Naive thymus-derived CD4-positive, alpha-beta T cell (primary cell): ENCODE results near the gene EIF4B. TPM values are rescaled to one million over a fixed set of nuclear protein-coding genes. Genes with fewer than 3 reads are reported as not detected.

Experiments used
- ATAC-seq: fragments of 150-1000 bp; cut with Tn5 transposase; 2 replicates; pipeline ENCODE4 v1.10.0; 2021; ENCODE audit warnings: mild to moderate bottlenecking, moderate library complexity
- CTCF ChIA-PET: fragments of 350-600 bp; sonication (Branson Sonifier 250); formaldehyde crosslinking; loops from one replicate; lab custom pipeline; 2021; ENCODE audit warnings: antibody characterized with exemption; lab: Charles Lee
- POLR2A ChIA-PET: fragments of 350-600 bp; sonication (Branson Sonifier 250); formaldehyde crosslinking; loops from one replicate; lab custom pipeline; 2021; ENCODE audit warnings: antibody characterized with exemption, inconsistent platforms; lab: Charles Lee
- DNase-seq, 9 donors: peaks; one replicate each; pipeline versions ENCODE4 v3.0.0 to v3.0.0-alpha.2; 2020 to 2022; ENCODE audit warnings: mixed read lengths in 1 of 9
- H3K27ac ChIP-seq: one replicate; pipeline ENCODE4 v1.7.0; 2013; ENCODE audit warnings: mild to moderate bottlenecking, low read depth, low read length, moderate library complexity
- H3K27me3 ChIP-seq, 2 donors: one replicate each; pipeline ENCODE4 v1.7.0; 2013; ENCODE audit warnings: low read length in 2 of 2, mild to moderate bottlenecking in 2 of 2, moderate library complexity in 2 of 2; ENCODE audit not compliant: control insufficient read depth in 2 of 2, insufficient read depth in 2 of 2
- H3K36me3 ChIP-seq, 3 experiments: 1 replicate in 2 of 3; 2 replicates in 1 of 3; pipeline ENCODE4 v1.7.0; 2013; ENCODE audit warnings: low read length in 3 of 3, mild to moderate bottlenecking in 3 of 3, moderate library complexity in 1 of 3; ENCODE audit not compliant: insufficient read depth in 3 of 3, control insufficient read depth in 2 of 3
- H3K4me1 ChIP-seq, 2 donors: one replicate each; pipeline ENCODE4 v1.7.0; 2013; ENCODE audit warnings: low read length in 2 of 2, mild to moderate bottlenecking in 2 of 2, moderate library complexity in 1 of 2; ENCODE audit not compliant: control insufficient read depth in 2 of 2, insufficient read depth in 2 of 2
- H3K4me3 ChIP-seq: 2 replicates; pipeline ENCODE4 v1.7.0; 2013; ENCODE audit warnings: mild to moderate bottlenecking, low read length
- H3K9me3 ChIP-seq, 3 experiments: 1 replicate in 2 of 3; 2 replicates in 1 of 3; pipeline ENCODE4 v1.7.0; 2013; ENCODE audit warnings: low read length in 3 of 3; ENCODE audit not compliant: control insufficient read depth in 2 of 3
- H3K27ac Mint-ChIP-seq, 9 donors: one replicate each; pipeline ENCODE4 v1.8.0; 2020 to 2022; ENCODE audit warnings: mixed read lengths in 9 of 9, mild to moderate bottlenecking in 8 of 9, moderate library complexity in 5 of 9, inconsistent platforms in 2 of 9
- H3K27me3 Mint-ChIP-seq, 5 donors: one replicate each; pipeline ENCODE4 v1.8.0; 2021 to 2022; ENCODE audit warnings: mixed read lengths in 5 of 5, mild to moderate bottlenecking in 1 of 5
- H3K36me3 Mint-ChIP-seq, 5 donors: one replicate each; pipeline ENCODE4 v1.8.0; 2020 to 2022; ENCODE audit warnings: mixed read lengths in 5 of 5, mild to moderate bottlenecking in 3 of 5, inconsistent platforms in 1 of 5
- H3K4me1 Mint-ChIP-seq, 7 donors: one replicate each; pipeline ENCODE4 v1.8.0; 2020 to 2022; ENCODE audit warnings: mixed read lengths in 7 of 7, mild to moderate bottlenecking in 3 of 7, inconsistent platforms in 1 of 7
- H3K4me3 Mint-ChIP-seq, 10 donors: one replicate each; pipeline ENCODE4 v1.8.0; 2020 to 2022; ENCODE audit warnings: mild to moderate bottlenecking in 10 of 10, mixed read lengths in 10 of 10, moderate library complexity in 6 of 10, inconsistent platforms in 2 of 10
- H3K9me3 Mint-ChIP-seq, 11 donors: one replicate each; pipeline ENCODE4 v1.8.0; 2020 to 2022; ENCODE audit warnings: mixed read lengths in 11 of 11, mild to moderate bottlenecking in 4 of 11, inconsistent platforms in 1 of 11, moderate library complexity in 1 of 11
- intact Hi-C, 2 donors: fragments of 100-400 bp; cut with micrococcal nuclease; formaldehyde crosslinking; loops; one replicate each; pipeline ENCODE4 v1.15.1; 2023
- polyA plus RNA-seq, 2 donors: library from polyadenylated mRNA; unstranded; fragments of 300-500 nt; fragmentation: Illumina TruSeq; gene quantifications; one replicate each; pipeline ENCODE4 v1.2.3, GENCODE V29; 2021
- total RNA-seq, 6 experiments: library from RNA in 5 of 6; stranded (reverse) in 5 of 6; gene quantifications; 1 replicate in 5 of 6; 2 replicates in 1 of 6; pipeline ENCODE4 v1.2.3 and lab custom pipeline; 2021 to 2026

The EIF4B gene
- total and polyA plus RNA-seq, 7 experiments from 2014 or later = 134 to 919 (median 613) TPM

DNA sequence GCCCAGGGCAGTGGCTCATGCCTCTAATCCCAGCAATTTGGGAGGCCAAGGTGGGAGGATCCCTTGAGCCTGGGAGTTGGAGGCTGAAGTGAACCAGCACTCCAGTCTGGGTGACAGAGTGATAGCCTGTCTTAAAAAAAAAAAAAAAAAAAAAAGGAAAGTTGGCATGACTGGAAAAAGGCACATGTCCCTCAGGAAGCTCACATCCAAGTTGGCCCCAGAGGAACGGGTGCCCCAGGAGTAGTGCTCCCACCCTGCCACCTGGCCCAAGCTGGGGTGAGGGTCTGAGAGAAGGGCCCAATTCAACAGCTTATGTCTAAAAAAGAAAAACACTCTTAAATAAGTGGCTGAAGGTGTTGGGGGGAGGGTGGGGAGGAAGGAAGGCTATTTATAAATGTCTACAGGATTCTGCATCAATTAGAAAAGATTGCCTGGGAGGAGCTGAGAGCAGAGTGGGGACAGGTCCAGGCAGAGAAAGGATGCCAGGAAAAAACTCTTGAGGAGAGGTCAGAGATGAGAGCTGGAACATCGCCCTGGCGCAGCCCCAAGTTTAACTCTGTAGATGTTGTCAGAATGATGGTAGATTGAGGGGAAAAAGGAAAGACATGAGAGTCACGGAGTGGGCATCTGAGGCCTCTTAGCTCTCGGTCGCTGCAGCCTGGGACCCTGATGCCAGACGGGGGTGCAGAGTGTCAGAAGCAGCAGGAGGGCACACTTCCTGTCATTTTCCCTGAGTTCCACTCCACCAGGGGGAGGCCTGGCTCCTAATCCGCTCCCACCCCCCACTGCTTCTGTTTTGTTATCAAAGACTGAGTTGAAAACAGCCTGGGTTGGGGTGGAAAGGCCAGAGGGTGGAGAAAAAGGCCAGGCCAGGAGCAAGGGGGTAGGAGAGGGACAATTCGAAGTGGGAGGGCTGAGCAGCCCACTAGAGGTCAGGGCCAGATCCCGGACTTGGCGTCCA, 65.6 kb downstream of the EIF4B start:
- Histone ChIP-seq H3K36me3 (peaks cover 0 to 88% (median 15%) of the 10 kb centered on the region in 3 experiments), H3K9me3 (no peaks in the 10 kb centered on the region), H3K27ac (no peak overlapping the region), H3K4me1 (no peaks in the 10 kb centered on the region), H3K4me3 (no peak overlapping the region), H3K27me3 (no peaks in the 10 kb centered on the region)
- peaks cover 21 to 39% (median 27%) of the 10 kb centered on the region in 7 donors for H3K4me1 Mint-ChIP-seq
- intact Hi-C loops = no loop called here
- H3K9me3 Mint-ChIP-seq = no peaks in the 10 kb centered on the region
- POLR2A ChIA-PET = interaction anchor here (0.7 to 1.5 kb wide), 2 partner anchors 7 to 127 kb away, joined by 3 to 4 read pairs; partner anchors contain the start of gene SPRYD3
- ATAC-seq (no peak), DNase-seq (no peak)
- no peak overlapping the region for H3K4me3 Mint-ChIP-seq
- peak overlapping the region in 5 of 9 donors; percentile 2 to 79 (median 59) for H3K27ac Mint-ChIP-seq
- CTCF ChIA-PET = interaction anchor here (0.6 to 1.6 kb wide), 3 partner anchors 19 to 273 kb away, joined by 3 to 4 read pairs (median 4); no protein-coding TSS in a partner anchor
- no peaks in the 10 kb centered on the region for H3K27me3 Mint-ChIP-seq
- H3K36me3 Mint-ChIP-seq = peaks cover 0 to 41% (median 21%) of the 10 kb centered on the region in 5 donors

DNA sequence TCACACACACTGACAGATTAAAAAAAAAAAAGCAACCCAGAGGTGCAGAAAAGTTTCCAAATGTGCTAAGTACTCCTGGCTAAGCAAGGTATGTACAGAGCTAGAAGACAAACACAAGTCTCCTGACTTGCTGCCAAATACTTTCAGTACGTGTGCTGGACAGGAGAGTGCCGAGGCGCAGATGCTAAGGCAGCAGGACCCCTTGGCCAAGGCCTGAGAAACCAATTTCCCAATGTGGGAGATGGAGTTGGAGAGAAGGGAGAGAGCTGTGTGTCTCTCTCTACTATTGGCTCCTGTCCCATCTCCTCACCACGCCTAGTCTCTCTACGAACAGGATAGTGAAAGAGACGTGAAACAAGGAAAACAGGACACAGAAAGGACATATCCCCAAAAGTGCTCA, 67.6 kb downstream of the EIF4B start:
- peaks cover 10 to 14% of the 10 kb centered on the region in 2 donors for H3K4me1 ChIP-seq
- Mint-ChIP-seq H3K27me3 (no peaks in the 10 kb centered on the region), H3K4me3 (no peak overlapping the region), H3K4me1 (peaks cover 31 to 55% (median 44%) of the 10 kb centered on the region in 7 donors), H3K9me3 (no peaks in the 10 kb centered on the region), H3K27ac (peak overlapping the region in 1 of 9 donors; percentile 30), H3K36me3 (peaks cover 0 to 41% (median 21%) of the 10 kb centered on the region in 5 donors)
- ATAC-seq (no peak), DNase-seq (no peak)
- H3K27ac ChIP-seq = no peak overlapping the region
- no peaks in the 10 kb centered on the region for H3K9me3 ChIP-seq
- intact Hi-C loops = no loop called here
- CTCF ChIA-PET = no interaction called here
- no peak overlapping the region for H3K4me3 ChIP-seq
- H3K36me3 ChIP-seq = peaks cover 0 to 78% (median 15%) of the 10 kb centered on the region in 3 experiments
- H3K27me3 ChIP-seq = no peaks in the 10 kb centered on the region
- POLR2A ChIA-PET = interaction anchor here (1.1 kb wide), 1 partner anchor 14 kb away, joined by 3 read pairs; no protein-coding TSS in a partner anchor

DNA sequence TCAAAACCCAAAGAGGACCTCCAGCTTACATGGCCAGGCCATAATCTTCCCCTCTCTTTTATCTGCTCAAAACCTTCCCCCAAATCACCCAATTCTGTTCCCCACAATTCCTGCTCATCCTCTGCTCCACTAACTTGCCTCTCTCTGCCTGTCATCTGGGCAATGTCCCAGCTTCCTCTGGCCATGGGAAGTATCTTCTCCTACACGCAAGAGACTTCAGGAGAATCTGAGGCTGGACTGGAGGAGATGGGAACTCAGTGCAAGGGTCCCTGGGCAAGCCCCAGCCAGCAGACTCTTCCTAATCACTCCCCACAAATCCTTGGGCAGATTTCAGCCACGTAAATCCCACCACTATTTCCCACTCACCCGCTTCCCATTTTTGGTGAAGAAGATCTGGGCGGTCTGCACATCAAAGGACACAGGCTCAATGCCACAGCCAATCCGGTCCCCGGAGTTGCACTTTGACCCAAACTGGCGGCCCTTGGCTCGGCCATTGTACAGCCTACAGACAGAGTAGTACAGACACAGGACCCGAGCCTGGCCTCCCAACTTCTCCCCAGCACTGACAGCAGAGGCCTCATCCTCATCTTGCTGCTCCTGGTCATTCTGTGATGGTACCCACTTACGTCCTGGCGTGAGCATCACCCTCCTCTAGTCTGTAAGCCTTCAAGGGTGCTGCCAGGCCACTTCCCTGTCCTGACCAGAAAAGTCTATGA, 68.2 kb downstream of the EIF4B start:
- H3K27me3 ChIP-seq = no peaks in the 10 kb centered on the region
- CTCF ChIA-PET = no interaction called here
- Mint-ChIP-seq H3K9me3 (no peaks in the 10 kb centered on the region), H3K4me3 (no peak overlapping the region), H3K27me3 (no peaks in the 10 kb centered on the region), H3K36me3 (peaks cover 0 to 41% (median 21%) of the 10 kb centered on the region in 5 donors), H3K27ac (peak overlapping the region in 1 of 9 donors; percentile 30), H3K4me1 (peaks cover 31 to 55% (median 49%) of the 10 kb centered on the region in 7 donors)
- no peak overlapping the region for H3K27ac ChIP-seq
- no peak for DNase-seq
- intact Hi-C loops = no loop called here
- H3K4me1 ChIP-seq = peaks cover 10 to 14% of the 10 kb centered on the region in 2 donors
- POLR2A ChIA-PET = no interaction called here
- no peak for ATAC-seq
- no peak overlapping the region for H3K4me3 ChIP-seq
- peaks cover 0 to 74% (median 15%) of the 10 kb centered on the region in 3 experiments for H3K36me3 ChIP-seq
- no peaks in the 10 kb centered on the region for H3K9me3 ChIP-seq

DNA sequence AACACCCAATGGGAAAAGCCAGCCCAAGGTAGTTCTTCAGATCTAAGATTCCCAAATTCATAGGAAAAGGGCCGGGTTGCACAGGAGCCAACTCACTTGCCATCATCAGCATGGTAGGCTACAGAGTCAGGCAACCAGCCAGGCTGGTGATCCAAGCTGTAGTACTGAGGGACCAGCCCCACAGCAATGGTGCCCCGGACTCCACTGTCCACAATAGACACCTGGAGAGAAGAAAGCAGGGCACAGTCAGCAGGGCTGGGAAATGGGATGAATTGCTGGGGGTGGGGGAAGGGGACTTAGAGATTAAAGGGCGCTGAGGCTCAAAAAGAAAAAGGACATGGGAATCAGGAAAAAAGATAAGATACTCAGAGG, 68.7 kb downstream of the EIF4B start:
- CTCF ChIA-PET = interaction anchor here (1.9 kb wide), 1 partner anchor 9 kb away, joined by 14 read pairs; no protein-coding TSS in a partner anchor
- peaks cover 0 to 70% (median 13%) of the 10 kb centered on the region in 3 experiments for H3K36me3 ChIP-seq
- H3K4me3 Mint-ChIP-seq = no peak overlapping the region
- no peak overlapping the region for H3K27ac Mint-ChIP-seq
- no peaks in the 10 kb centered on the region for H3K9me3 Mint-ChIP-seq
- H3K36me3 Mint-ChIP-seq = peaks cover 0 to 41% (median 21%) of the 10 kb centered on the region in 5 donors
- H3K9me3 ChIP-seq = no peaks in the 10 kb centered on the region
- intact Hi-C loops = no loop called here
- no peaks in the 10 kb centered on the region for H3K27me3 Mint-ChIP-seq
- POLR2A ChIA-PET = interaction anchor here (1.6 kb wide), 1 partner anchor 11 kb away, joined by 3 read pairs; no protein-coding TSS in a partner anchor
- H3K4me1 ChIP-seq = peaks cover 10 to 14% of the 10 kb centered on the region in 2 donors
- no peaks in the 10 kb centered on the region for H3K27me3 ChIP-seq
- H3K4me3 ChIP-seq = no peak overlapping the region
- H3K4me1 Mint-ChIP-seq = peaks cover 31 to 60% (median 53%) of the 10 kb centered on the region in 7 donors
- ATAC-seq = no peak
- H3K27ac ChIP-seq = no peak overlapping the region
- no peak for DNase-seq

DNA sequence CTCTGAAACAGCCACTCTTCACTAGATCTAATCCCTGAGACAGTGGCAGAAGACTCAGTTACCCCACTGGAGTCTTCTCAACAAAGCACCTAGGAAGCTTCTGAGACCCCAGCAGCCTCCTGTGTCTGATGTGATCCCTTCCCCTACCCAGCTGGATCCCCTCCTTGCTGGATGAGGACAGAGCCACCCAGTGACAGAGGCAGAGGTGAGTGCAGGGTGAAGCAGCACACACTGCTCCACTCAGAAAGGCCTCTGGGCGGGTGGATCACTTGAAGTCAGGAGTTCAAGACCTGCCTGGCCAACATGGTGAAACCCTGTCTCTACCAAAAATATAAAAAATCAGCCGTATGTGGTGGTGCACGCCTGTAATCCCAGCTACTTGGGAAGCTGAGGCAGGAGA, 70.2 kb downstream of the EIF4B start:
- Mint-ChIP-seq H3K36me3 (peaks cover 0 to 31% (median 21%) of the 10 kb centered on the region in 5 donors), H3K27ac (peak overlapping the region in 2 of 9 donors; percentile 28 to 51), H3K27me3 (peaks cover 0 to 3% (median 0%) of the 10 kb centered on the region in 5 donors), H3K4me3 (peak overlapping the region in 2 of 10 donors; percentile 90 to 97), H3K4me1 (peaks cover 33 to 68% (median 56%) of the 10 kb centered on the region in 7 donors), H3K9me3 (no peaks in the 10 kb centered on the region)
- DNase-seq (no peak), ATAC-seq (no peak)
- Histone ChIP-seq H3K9me3 (no peaks in the 10 kb centered on the region), H3K4me1 (peaks cover 10 to 14% of the 10 kb centered on the region in 2 donors), H3K4me3 (no peak overlapping the region), H3K27ac (no peak overlapping the region), H3K27me3 (no peaks in the 10 kb centered on the region), H3K36me3 (peaks cover 0 to 56% (median 7%) of the 10 kb centered on the region in 3 experiments)
- CTCF ChIA-PET = interaction anchor here (0.7 to 4.9 kb wide), 4 partner anchors 10 to 96 kb away, joined by 4 to 38 read pairs (median 9); partner anchors contain the start of gene IGFBP6
- intact Hi-C loops = no loop called here
- POLR2A ChIA-PET = interaction anchor here (0.8 to 1.6 kb wide), 3 partner anchors 9 to 15 kb away, joined by 3 read pairs; no protein-coding TSS in a partner anchor

DNA sequence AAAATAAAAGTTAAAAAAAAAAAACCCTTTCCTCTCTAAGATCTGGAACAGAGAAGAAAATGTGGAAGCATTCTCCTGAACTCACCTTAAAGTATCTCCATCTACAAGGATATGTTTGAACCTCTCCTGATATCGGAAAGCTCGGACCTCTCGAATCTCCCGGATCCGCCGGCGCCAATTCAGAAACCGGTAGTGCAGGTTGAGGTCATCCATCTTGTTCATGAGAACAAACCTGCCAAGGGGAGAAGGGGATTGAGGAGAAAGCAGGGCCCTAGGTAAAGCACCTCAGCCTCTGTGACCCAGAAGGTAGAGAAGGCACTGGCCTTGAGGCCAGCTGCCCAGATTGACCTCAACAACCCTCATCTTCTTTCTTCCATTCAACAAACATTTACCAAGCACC, 70.8 kb downstream of the EIF4B start:
- no peaks in the 10 kb centered on the region for H3K9me3 ChIP-seq
- Mint-ChIP-seq H3K27me3 (peaks cover 0 to 3% (median 0%) of the 10 kb centered on the region in 5 donors), H3K4me3 (peak overlapping the region; percentile 48 to 97 (median 91)), H3K9me3 (no peaks in the 10 kb centered on the region), H3K4me1 (peaks cover 28 to 65% (median 53%) of the 10 kb centered on the region in 7 donors), H3K27ac (peak overlapping the region in 4 of 9 donors; percentile 28 to 87 (median 49)), H3K36me3 (peaks cover 0 to 27% (median 21%) of the 10 kb centered on the region in 5 donors)
- peaks cover 10 to 14% of the 10 kb centered on the region in 2 donors for H3K4me1 ChIP-seq
- DNase-seq (no peak), ATAC-seq (no peak)
- H3K36me3 ChIP-seq = peaks cover 0 to 52% (median 7%) of the 10 kb centered on the region in 3 experiments
- no peak overlapping the region for H3K4me3 ChIP-seq
- CTCF ChIA-PET = interaction anchor here (1.0 to 4.9 kb wide), 2 partner anchors 11 to 22 kb away, joined by 4 to 38 read pairs; partner anchors contain the start of gene IGFBP6
- intact Hi-C loops = no loop called here
- H3K27ac ChIP-seq = no peak overlapping the region
- no peaks in the 10 kb centered on the region for H3K27me3 ChIP-seq
- POLR2A ChIA-PET = interaction anchor here (0.6 to 4.2 kb wide), 3 partner anchors 25 to 126 kb away, joined by 3 to 25 read pairs (median 24); partner anchors contain the start of gene SOAT2
